Stimulated activated CD8-positive, alpha-beta memory T cell treated with anti-CD3 and anti-CD28 coated beads, Interleukin-7, amount 100 ng/mL, for 4 hours (primary cell): Measurements from ENCODE around the gene RTN4RL1.

Experiments used
- DNase-seq, 2 donors: peaks; one replicate each; pipeline ENCODE4 v3.0.0-alpha.2; 2020; ENCODE audit warnings: low read depth in 2 of 2

The RTN4RL1 gene

GRCh38 chr17:2047590-2047989 is 22.5 kb upstream of the RTN4RL1 start:
- no peak for DNase-seq

GRCh38 chr17:2044263-2044894 is 19.2 kb upstream of the RTN4RL1 start:
- no peak for DNase-seq

GRCh38 chr17:2043785-2044184 is 18.7 kb upstream of the RTN4RL1 start:
- no peak for DNase-seq

- no peak for DNase-seq
These were observed 17.8 kb upstream of the RTN4RL1 start for GRCh38 chr17:2042933-2043332.

GRCh38 chr17:2042390-2042847 is 17.3 kb upstream of the RTN4RL1 start:
- DNase-seq, result no peak

- DNase-seq, result peak; percentile 94 to 95
These were observed 16.6 kb upstream of the RTN4RL1 start, which contains the start of gene OVCA2 for GRCh38 chr17:2041561-2042389. Gene OVCA2 (plus strand): TSS chr17:2042022. CDS start chr17:2042048, 26 bp downstream.

- no peak for DNase-seq
These were observed 15.9 kb upstream of the RTN4RL1 start for GRCh38 chr17:2040942-2041560.

- no peak for DNase-seq
These were observed 15.2 kb upstream of the RTN4RL1 start for GRCh38 chr17:2040219-2040827.

GRCh38 chr17:2037155-2037554 is 12.0 kb upstream of the RTN4RL1 start:
- no peak for DNase-seq

GRCh38 chr17:2035541-2036488 is 10.7 kb upstream of the RTN4RL1 start:
- no peak for DNase-seq

GRCh38 chr17:2034806-2035540 is 9.8 kb upstream of the RTN4RL1 start:
- no peak for DNase-seq

GRCh38 chr17:2034157-2034556 is 9.0 kb upstream of the RTN4RL1 start:
- DNase-seq, result no peak

- DNase-seq, result no peak
These were observed 8.0 kb upstream of the RTN4RL1 start for GRCh38 chr17:2033153-2033552.

GRCh38 chr17:2030779-2031163 is 5.6 kb upstream of the RTN4RL1 start:
- peak in 1 of 2 donors; percentile 30 for DNase-seq

- DNase-seq, result peak; percentile 73 to 79
These were observed 5.0 kb upstream of the RTN4RL1 start, which contains the start of gene DPH1 for GRCh38 chr17:2029911-2030778. Gene DPH1 (plus strand): TSS chr17:2030153. CDS start chr17:2030170, 17 bp downstream.

GRCh38 chr17:2028737-2029136 is 3.6 kb upstream of the RTN4RL1 start:
- no peak for DNase-seq

- no peak for DNase-seq
These were observed 3.1 kb upstream of the RTN4RL1 start for GRCh38 chr17:2028234-2028614.

- DNase-seq, result no peak
These were observed 2.5 kb upstream of the RTN4RL1 start for GRCh38 chr17:2027528-2028233.
